GM11168 (cell line): Measurements from ENCODE around the gene AR.

Experiments used
- in situ Hi-C: fragments of 300-500 bp; cut with MboI; formaldehyde crosslinking; loops from one replicate; pipeline ENCODE4 v1.12.0; 2022; ENCODE audit warnings: low sequenced_read_pairs; ENCODE audit not compliant: unreplicated experiment

Gene AR

GRCh38 chrX:67543818-67544217 lies at the start of gene AR:
TSS of gene AR (plus strand) at chrX:67544021. CDS start at chrX:67545147, 1,126 bp downstream.
- in situ Hi-C loops, result no loop called here

GRCh38 chrX:67500617-67501016 lies 43.2 kb upstream of the AR start:
- in situ Hi-C loops, result no loop called here

- in situ Hi-C loops, result no loop called here
Measured at GRCh38 chrX:67503004-67503403, 40.8 kb upstream of the AR start.

DNA sequence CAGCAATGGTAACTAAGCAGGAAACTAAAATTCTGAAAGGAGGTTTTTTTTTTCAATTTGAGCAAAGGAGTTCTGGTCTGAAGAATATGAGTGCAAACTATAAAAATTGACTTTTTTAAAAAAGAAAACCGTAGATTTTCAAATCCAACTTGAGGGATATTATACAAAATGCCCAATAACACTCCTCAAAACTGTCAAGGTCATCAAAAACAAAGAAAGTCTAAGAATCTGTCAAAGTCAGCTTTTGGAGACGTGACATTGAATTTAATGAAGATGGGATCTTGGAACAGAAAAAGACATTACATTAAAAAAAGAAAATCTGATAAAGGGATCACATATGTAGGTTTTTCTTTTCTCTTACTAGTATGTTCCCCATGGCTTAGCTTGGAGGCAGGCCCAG lies 40.4 kb upstream of the AR start:
- in situ Hi-C loops, result no loop called here

DNA sequence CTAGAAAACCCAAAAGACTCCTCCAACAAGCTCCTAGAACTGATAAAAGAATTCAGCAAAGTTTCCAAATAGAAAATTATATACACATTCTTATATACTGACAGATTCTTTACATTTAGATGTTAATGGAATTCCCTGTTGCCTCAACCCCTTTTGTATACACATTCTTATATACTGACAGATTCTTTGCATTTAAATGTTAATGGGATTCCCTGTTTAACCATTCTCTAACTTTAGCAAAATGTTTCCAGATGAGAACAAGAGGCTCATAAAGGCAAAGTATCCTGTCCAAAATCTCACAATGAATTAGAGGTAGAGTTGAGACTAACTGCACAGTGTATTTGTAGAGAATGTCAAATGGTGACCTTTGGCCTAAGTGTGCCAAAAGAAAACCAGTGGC lies 23.1 kb upstream of the AR start:
- in situ Hi-C loops, result no loop called here

DNA sequence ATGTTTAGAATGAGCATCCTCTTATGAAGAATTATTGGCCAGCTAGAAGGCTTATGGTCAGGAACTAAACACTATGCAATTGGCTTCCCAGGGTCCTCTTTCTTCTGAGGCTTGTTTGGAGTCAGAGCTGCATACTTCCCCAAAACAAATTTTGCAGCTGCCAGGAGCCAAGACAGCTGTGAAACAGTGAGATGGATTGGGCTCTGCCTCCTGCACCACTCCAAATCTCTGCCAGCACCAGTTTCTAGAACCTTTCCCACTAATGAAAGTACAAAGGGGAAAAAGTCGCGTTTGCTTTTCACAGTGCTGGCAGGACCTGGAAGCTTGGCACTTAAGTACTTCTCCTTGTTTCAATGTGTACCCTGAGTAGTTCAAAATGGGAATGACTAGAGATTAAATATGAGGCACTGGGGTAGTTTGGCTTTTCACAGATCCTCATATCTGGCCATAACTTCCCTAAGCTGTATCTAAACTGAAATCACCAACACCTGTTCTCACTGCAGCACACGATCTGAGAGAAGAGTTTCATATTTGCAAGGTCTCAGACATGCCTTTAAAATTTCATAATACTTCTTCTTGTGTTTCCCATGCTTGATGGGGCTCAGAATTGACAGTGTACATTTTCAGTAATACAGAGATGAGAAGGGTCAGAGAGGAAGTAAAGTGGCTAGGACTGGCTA lies 20.7 kb upstream of the AR start:
- in situ Hi-C loops, result no loop called here

- in situ Hi-C loops, result no loop called here
Measured at GRCh38 chrX:67523932-67524331, 19.9 kb upstream of the AR start.

DNA sequence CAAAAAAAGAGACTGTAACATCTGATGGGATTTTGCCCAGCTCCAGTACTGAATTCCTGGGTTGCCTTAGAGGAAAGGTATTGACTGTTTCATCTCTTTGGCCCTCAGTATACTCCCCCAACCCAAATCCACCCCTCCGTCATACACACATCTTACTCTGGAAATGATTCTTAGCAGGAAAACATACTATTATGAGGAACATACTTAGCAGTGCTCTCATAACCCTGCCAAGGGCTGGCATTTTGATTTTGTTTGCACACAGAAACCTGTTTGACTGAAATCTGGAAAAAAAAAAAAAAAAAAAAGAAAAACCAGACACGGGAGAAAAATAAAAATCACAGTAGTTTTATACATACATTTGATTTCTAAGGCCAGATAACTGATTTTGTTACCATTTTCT lies 19.4 kb upstream of the AR start:
- in situ Hi-C loops, result no loop called here

- in situ Hi-C loops, result no loop called here
Measured at GRCh38 chrX:67524950-67525691, 18.7 kb upstream of the AR start.

- in situ Hi-C loops, result no loop called here
Measured at GRCh38 chrX:67536564-67536963, 7.3 kb upstream of the AR start.

GRCh38 chrX:67538383-67538782 lies 5.4 kb upstream of the AR start:
- in situ Hi-C loops, result no loop called here

DNA sequence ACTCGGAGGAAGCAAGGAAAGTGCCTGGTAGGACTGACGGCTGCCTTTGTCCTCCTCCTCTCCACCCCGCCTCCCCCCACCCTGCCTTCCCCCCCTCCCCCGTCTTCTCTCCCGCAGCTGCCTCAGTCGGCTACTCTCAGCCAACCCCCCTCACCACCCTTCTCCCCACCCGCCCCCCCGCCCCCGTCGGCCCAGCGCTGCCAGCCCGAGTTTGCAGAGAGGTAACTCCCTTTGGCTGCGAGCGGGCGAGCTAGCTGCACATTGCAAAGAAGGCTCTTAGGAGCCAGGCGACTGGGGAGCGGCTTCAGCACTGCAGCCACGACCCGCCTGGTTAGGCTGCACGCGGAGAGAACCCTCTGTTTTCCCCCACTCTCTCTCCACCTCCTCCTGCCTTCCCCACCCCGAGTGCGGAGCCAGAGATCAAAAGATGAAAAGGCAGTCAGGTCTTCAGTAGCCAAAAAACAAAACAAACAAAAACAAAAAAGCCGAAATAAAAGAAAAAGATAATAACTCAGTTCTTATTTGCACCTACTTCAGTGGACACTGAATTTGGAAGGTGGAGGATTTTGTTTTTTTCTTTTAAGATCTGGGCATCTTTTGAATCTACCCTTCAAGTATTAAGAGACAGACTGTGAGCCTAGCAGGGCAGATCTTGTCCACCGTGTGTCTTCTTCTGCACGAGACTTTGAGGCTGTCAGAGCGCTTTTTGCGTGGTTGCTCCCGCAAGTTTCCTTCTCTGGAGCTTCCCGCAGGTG lies 637 bp downstream of the AR start:
- in situ Hi-C loops, result no loop called here

GRCh38 chrX:67545036-67545821 lies 1.4 kb downstream of the AR start:
- in situ Hi-C loops, result no loop called here

DNA sequence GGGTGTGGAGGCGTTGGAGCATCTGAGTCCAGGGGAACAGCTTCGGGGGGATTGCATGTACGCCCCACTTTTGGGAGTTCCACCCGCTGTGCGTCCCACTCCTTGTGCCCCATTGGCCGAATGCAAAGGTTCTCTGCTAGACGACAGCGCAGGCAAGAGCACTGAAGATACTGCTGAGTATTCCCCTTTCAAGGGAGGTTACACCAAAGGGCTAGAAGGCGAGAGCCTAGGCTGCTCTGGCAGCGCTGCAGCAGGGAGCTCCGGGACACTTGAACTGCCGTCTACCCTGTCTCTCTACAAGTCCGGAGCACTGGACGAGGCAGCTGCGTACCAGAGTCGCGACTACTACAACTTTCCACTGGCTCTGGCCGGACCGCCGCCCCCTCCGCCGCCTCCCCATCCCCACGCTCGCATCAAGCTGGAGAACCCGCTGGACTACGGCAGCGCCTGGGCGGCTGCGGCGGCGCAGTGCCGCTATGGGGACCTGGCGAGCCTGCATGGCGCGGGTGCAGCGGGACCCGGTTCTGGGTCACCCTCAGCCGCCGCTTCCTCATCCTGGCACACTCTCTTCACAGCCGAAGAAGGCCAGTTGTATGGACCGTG lies 2.2 kb downstream of the AR start:
- in situ Hi-C loops, result no loop called here

DNA sequence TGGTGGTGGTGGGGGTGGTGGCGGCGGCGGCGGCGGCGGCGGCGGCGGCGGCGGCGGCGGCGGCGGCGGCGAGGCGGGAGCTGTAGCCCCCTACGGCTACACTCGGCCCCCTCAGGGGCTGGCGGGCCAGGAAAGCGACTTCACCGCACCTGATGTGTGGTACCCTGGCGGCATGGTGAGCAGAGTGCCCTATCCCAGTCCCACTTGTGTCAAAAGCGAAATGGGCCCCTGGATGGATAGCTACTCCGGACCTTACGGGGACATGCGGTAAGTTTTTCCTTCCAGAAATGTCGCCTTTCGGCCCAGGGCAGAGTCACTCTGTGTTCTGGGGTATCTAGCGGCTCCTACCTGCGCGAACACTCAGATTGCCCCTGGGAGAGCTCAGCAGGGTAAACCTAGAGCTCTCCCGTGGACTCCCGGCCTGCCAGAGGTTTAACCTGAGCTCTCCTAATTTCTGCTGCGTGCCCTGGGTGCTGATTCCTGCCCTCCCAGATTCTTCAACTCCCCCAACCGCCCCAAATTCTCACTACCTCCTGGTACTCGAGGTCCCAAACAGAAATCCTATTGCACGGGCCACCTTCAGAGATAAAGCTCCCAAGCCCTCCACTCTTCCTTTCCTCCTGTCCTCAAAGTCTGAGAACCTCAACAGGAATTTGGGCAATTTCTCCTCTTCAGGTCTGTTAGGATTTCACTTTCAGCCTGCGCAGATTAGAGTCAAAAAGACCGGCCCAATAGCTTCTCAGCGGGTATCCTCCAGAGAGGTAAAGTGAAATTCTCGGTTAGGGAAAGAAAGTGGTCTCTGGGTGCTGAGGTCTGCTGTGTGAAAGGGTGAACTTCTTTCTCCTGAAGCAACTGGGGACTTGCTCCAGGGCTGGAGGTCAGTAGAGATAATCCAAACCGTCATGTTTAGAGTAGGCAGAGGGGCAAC lies 2.9 kb downstream of the AR start:
- in situ Hi-C loops, result no loop called here

DNA sequence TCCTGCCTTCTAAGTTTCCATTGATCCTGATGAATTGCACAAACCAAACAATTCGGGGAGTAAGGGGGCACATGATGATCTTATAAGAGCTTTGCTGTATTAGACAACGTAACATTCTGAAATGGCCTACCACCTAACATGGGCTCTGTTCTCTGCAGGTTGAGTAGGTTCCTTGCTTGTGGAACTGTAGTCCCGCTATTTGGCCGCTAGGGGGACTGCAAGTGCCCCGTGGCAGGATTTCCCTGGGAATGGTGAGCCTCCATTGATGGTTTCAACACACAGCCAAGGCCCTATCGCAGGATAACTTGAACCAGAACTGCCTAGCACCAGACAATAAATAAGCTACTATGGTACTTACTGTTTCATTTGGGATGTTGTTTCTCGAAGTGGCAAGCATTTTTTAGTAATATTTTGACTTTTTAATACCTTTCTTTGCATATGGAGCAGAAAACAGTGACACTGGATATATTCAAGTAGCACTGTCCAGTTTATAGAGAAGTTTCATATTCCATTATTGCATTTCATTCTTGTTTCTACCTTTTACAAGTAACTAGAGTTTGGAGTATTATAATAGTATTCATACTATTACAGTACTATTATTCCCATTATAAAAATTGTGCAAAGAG lies 11.9 kb downstream of the AR start:
- in situ Hi-C loops, result no loop called here

- in situ Hi-C loops, result no loop called here
Measured at GRCh38 chrX:67558267-67558666, 14.4 kb downstream of the AR start.
